ENCODE results near the gene CLSTN2.

- TF ChIP-seq CTCF (IDR thresholded peaks at IDR 0.05), result no peak
- TF ChIP-seq POLR2A (IDR thresholded peaks at IDR 0.05), result no peak
Measured at GRCh38 chr3:140545197-140545596, 610.2 kb downstream of the CLSTN2 start.
